ENCODE data around the gene ALPL. TPM values are rescaled to one million over a fixed set of nuclear protein-coding genes. Genes with fewer than 3 reads are reported as not detected.

The ALPL gene
- total RNA-seq, 2 donors from 2014 or later, result not detected

DNA sequence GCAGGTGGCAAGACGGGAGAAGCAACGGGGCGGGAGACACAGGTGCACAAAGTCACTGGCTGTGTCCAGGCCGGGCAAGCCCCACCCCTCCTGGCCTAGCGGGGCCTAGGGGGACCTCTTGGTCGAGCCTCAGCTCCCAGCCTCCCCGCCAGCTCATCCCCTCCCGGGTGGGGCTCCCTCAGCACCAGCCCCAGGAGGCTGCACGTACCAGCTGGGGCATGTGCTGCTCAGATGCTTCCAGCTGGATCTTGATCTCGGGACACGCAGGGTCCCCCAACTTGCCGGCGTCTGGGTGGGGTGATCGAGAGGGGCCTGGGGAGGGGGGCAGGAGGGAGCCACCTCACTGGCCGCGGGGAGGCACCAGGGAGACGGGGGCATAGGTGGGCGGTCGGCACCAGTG is 88.5 kb downstream of the ALPL start:
- Mint-ChIP-seq H3K9me3 (no peaks in the 10 kb centered on the region), H3K4me1 (no peaks in the 10 kb centered on the region), H3K4me3 (no peak overlapping the region), H3K27me3 (peaks cover 23% of the 10 kb centered on the region), H3K27ac (no peak overlapping the region), H3K36me3 (ENCODE audit: low read depth) (no peaks in the 10 kb centered on the region)
- ATAC-seq (replicated peaks), result no peak

DNA sequence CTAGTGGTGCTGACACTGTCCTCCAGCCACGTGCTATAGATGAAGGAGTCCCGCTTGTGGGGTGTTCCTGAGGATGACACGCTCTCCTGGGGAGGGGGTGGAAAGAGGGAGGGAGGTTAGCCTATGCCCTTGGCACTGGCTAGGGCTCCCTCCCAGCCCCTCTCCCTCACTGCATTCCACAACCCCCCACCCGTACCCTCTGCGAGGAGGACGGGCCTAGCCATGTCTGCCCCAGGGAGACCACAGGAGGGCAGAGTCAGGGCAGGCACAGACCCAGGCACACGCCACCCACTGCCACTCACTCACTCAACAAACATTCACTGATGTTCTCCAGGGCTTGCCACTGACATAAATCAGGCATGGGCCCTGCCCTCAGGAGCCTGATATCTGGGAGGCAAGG is 89.2 kb downstream of the ALPL start:
- peaks cover 22% of the 10 kb centered on the region for H3K27me3 Mint-ChIP-seq
- no peaks in the 10 kb centered on the region for H3K9me3 Mint-ChIP-seq
- H3K27ac Mint-ChIP-seq, result no peak overlapping the region
- no peaks in the 10 kb centered on the region for H3K4me1 Mint-ChIP-seq
- no peak overlapping the region for H3K4me3 Mint-ChIP-seq
- no peaks in the 10 kb centered on the region for H3K36me3 Mint-ChIP-seq (ENCODE audit: low read depth)
- ATAC-seq (replicated peaks), result no peak

DNA sequence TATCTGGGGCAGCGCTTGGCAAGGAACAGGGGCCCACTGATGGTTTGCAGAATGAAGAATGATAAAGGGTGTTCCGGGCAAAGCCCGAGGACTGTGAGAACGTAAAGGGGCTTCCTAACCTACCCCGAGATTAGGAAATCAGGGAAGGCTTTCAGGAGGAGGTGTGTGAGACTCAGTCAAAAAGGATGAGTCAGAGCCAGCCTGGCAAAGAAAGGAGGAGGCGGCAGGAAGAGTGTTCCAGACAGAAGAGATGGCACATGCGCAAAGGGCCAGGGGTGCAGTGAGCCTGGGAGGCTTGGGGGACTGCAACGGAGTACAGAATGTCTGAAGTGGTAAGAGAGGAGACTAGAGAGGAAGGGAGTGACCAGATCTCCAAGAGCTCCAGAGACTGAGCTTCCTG is 89.7 kb downstream of the ALPL start:
- Mint-ChIP-seq H3K4me3 (no peak overlapping the region), H3K4me1 (peaks cover 3% of the 10 kb centered on the region), H3K27me3 (peaks cover 24% of the 10 kb centered on the region), H3K36me3 (ENCODE audit: low read depth) (no peaks in the 10 kb centered on the region), H3K27ac (no peak overlapping the region), H3K9me3 (no peaks in the 10 kb centered on the region)
- no peak for ATAC-seq (replicated peaks)

DNA sequence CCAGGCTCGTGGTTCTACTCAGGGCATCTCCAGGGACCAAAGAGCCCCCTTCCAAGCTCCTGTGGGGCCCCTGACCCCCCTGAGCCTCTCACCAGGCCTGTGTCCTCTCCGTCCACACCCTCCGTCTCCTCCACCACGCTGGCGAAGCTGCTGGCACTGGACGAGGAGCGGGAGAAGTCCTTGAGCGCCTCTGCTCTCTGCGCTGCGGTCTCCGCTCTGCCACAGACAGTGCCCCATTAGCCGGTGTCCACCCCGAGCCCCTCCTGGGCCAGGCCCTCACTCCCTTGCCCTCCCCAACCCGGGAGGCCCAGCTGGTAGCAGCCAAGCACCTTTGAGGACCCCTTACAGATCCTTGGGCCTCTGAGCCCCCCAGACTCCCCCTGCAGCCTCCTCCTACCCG is 90.2 kb downstream of the ALPL start:
- H3K27me3 Mint-ChIP-seq, result peaks cover 26% of the 10 kb centered on the region
- H3K4me3 Mint-ChIP-seq, result no peak overlapping the region
- no peaks in the 10 kb centered on the region for H3K36me3 Mint-ChIP-seq (ENCODE audit: low read depth)
- no peak for ATAC-seq (replicated peaks)
- no peaks in the 10 kb centered on the region for H3K9me3 Mint-ChIP-seq
- H3K27ac Mint-ChIP-seq, result no peak overlapping the region
- H3K4me1 Mint-ChIP-seq, result peaks cover 6% of the 10 kb centered on the region

DNA sequence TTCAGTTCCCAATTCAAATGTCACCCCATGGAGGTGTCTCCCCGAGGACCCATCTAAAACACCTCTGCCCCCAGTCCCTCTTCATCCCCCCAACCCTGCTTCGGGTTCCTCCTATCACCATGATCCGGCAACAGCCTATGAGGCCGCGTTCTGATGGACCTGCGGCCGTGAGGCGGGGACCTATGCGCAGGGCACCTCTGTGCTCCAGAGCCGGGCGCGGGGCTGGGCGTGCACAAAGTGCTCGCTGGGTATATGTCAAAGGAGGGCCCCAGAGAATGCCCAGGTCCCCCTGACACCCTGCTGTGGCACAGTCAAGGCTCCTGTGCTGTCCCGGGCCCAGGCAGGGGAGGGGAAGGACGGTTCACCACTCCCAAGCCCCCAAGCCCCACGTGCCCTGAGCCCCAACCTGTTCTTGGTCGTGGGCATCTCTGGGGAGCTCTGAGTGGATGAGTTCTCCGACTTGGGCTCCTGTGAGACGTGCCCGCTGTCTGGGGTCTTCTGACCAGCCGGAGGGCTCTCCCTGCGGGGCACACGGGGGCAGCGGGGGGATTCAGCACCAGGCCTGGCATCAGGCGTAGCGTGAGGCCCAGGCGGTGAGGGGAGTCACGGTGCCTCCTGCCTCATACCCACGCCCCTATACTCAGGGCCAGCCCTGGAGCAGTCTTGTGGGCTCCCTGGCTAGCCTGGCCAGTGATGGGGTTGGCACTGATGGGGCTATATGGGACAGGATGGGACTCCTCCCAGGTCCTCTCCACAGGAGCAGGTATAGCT is 92.2 kb downstream of the ALPL start:
- Mint-ChIP-seq H3K4me1 (peaks cover 6% of the 10 kb centered on the region), H3K27ac (no peak overlapping the region), H3K9me3 (no peaks in the 10 kb centered on the region), H3K36me3 (ENCODE audit: low read depth) (no peaks in the 10 kb centered on the region), H3K27me3 (peaks cover 20% of the 10 kb centered on the region), H3K4me3 (no peak overlapping the region)
- no peak for ATAC-seq (replicated peaks)

- ATAC-seq (replicated peaks), result no peak
- H3K4me1 Mint-ChIP-seq, result peaks cover 14% of the 10 kb centered on the region
- H3K4me3 Mint-ChIP-seq, result no peak overlapping the region
- H3K36me3 Mint-ChIP-seq (ENCODE audit: low read depth), result no peaks in the 10 kb centered on the region
- H3K9me3 Mint-ChIP-seq, result no peaks in the 10 kb centered on the region
- peak overlapping the region; percentile 60 for H3K27ac Mint-ChIP-seq
- peaks cover 29% of the 10 kb centered on the region for H3K27me3 Mint-ChIP-seq
Measured at GRCh38 chr1:21603177-21604138, 94.2 kb downstream of the ALPL start.

GRCh38 chr1:21604208-21604957 is 95.2 kb downstream of the ALPL start:
- no peaks in the 10 kb centered on the region for H3K36me3 Mint-ChIP-seq (ENCODE audit: low read depth)

GRCh38 chr1:21605012-21605715 is 95.9 kb downstream of the ALPL start:
- no peak overlapping the region for H3K27ac Mint-ChIP-seq
- H3K9me3 Mint-ChIP-seq, result no peaks in the 10 kb centered on the region

More at GRCh38 chr1:21604208-21604957, 95.2 kb downstream of the ALPL start:
- ATAC-seq (replicated peaks), result no peak
- peaks cover 14% of the 10 kb centered on the region for H3K4me1 Mint-ChIP-seq
- H3K27me3 Mint-ChIP-seq, result peaks cover 23% of the 10 kb centered on the region
- peak overlapping the region; percentile 60 for H3K27ac Mint-ChIP-seq
- H3K4me3 Mint-ChIP-seq, result no peak overlapping the region
- H3K9me3 Mint-ChIP-seq, result no peaks in the 10 kb centered on the region

DNA sequence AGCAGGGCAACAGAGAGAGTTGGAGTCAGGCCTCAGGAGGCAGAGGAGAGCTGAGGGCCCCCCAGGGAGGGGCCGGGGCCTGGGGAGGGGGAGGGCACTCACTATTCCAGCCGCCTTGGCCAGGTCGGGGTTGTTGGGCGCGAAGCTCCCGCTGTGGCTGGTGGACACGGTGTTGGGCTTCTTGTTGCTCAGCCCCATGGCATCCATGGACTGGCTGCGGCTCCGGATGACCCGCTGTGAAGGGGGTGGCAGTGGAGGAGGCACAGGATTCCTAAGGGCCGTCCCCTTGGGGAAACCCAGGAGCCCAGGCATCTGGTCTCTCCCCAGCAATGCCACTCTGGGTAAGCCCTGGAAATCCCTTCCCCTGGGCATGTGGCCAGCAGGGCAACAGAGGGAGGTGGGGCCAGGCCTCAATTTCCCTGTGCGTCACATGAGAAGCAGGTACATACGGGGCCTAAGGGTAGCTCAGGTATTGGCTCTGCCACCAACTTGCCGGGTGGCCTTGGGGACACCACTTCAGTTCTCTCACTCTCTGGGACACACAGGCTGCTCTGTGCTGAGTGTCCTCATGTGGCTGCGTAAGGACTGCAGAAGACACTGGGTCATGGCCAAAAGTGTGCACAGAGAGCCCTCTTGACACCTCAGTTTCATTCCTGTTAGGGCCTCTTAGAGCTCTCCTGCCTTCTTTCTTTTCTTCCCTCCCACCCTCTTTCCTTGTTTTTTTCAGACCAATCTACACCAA is 96.9 kb downstream of the ALPL start:
- no peaks in the 10 kb centered on the region for H3K36me3 Mint-ChIP-seq (ENCODE audit: low read depth)
- no peaks in the 10 kb centered on the region for H3K9me3 Mint-ChIP-seq
- no peak overlapping the region for H3K27ac Mint-ChIP-seq
- no peak overlapping the region for H3K4me3 Mint-ChIP-seq
- peaks cover 14% of the 10 kb centered on the region for H3K27me3 Mint-ChIP-seq
- peaks cover 14% of the 10 kb centered on the region for H3K4me1 Mint-ChIP-seq
- ATAC-seq (replicated peaks), result no peak

More at GRCh38 chr1:21605012-21605715, 95.9 kb downstream of the ALPL start:
- peaks cover 17% of the 10 kb centered on the region for H3K27me3 Mint-ChIP-seq
- ATAC-seq (replicated peaks), result no peak
- no peak overlapping the region for H3K4me3 Mint-ChIP-seq
- H3K4me1 Mint-ChIP-seq, result peaks cover 14% of the 10 kb centered on the region
- no peaks in the 10 kb centered on the region for H3K36me3 Mint-ChIP-seq (ENCODE audit: low read depth)

GRCh38 chr1:21607549-21608529 is 98.6 kb downstream of the ALPL start:
- ATAC-seq (replicated peaks), result peak; percentile 89

GRCh38 chr1:21608798-21609197 is 99.6 kb downstream of the ALPL start:
- peaks cover 13% of the 10 kb centered on the region for H3K27me3 Mint-ChIP-seq
- H3K27ac Mint-ChIP-seq, result no peak overlapping the region
- H3K4me1 Mint-ChIP-seq, result peaks cover 12% of the 10 kb centered on the region
- H3K4me3 Mint-ChIP-seq, result no peak overlapping the region
- no peaks in the 10 kb centered on the region for H3K36me3 Mint-ChIP-seq (ENCODE audit: low read depth)
- ATAC-seq (replicated peaks), result no peak
- no peaks in the 10 kb centered on the region for H3K9me3 Mint-ChIP-seq

More at GRCh38 chr1:21607549-21608529, 98.6 kb downstream of the ALPL start:
- peaks cover 13% of the 10 kb centered on the region for H3K27me3 Mint-ChIP-seq
- no peaks in the 10 kb centered on the region for H3K9me3 Mint-ChIP-seq
- H3K27ac Mint-ChIP-seq, result peak overlapping the region; percentile 16
- H3K4me3 Mint-ChIP-seq, result peak overlapping the region; percentile 60
- H3K36me3 Mint-ChIP-seq (ENCODE audit: low read depth), result no peaks in the 10 kb centered on the region
- H3K4me1 Mint-ChIP-seq, result peaks cover 14% of the 10 kb centered on the region

DNA sequence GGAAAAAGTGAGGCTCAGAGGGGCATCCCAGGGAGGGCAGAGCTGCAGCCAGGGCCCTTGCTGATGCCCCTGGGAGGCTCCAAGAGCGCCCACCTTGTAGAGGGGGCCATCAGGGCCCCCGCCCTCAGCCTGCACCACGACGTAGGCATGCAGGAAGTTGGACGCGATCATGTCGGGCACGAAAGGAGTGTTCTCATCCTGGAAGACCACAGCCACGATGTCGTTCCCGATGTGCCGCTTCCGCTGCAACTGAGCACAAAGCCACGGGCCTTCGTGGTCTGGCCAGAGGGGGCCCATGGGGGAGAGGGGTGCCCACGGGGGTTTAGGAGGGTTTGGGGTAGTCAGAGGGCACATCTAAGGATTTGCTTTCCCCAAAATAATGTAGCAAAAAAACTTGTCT is 100.8 kb downstream of the ALPL start:
- H3K27ac Mint-ChIP-seq, result no peak overlapping the region
- H3K9me3 Mint-ChIP-seq, result no peaks in the 10 kb centered on the region
- H3K4me3 Mint-ChIP-seq, result no peak overlapping the region
- H3K4me1 Mint-ChIP-seq, result peaks cover 8% of the 10 kb centered on the region
- no peaks in the 10 kb centered on the region for H3K36me3 Mint-ChIP-seq (ENCODE audit: low read depth)
- peaks cover 9% of the 10 kb centered on the region for H3K27me3 Mint-ChIP-seq
- no peak for ATAC-seq (replicated peaks)

Data from activated T-helper 17 cell treated with anti-CD3 and anti-CD28 coated beads, Interleukin-2, amount 50 U/mL, for 72 hours (primary cell).